HCT116 (cell line): ENCODE measurements around the gene KTN1. TPM values are rescaled to one million over a fixed set of nuclear protein-coding genes. Genes with fewer than 3 reads are reported as not detected.

ENCODE experiments used
- ATAC-seq: fragments of 200-7000 bp; cut with Tn5 transposase; 2 replicates; pipeline ENCODE4 v1.9.1; 2020; ENCODE audit warnings: mild to moderate bottlenecking, moderate library complexity
- BruUV-seq: library from RNA; stranded (reverse); fragments of 400-500 nt; replicated peaks from 2 replicates; lab custom pipeline; 2021; lab: Mats Ljungman, UMichigan
- CTCF ChIA-PET: fragments of 300-600 bp; sonication (Branson Sonifier 250); formaldehyde crosslinking; loops from one replicate; lab custom pipeline; 2021; ENCODE audit warnings: antibody characterized with exemption; lab: Charles Lee
- POLR2A ChIA-PET: fragments of 300-600, 350-600 bp; sonication (Branson Sonifier 250); formaldehyde crosslinking; loops from one replicate; lab custom pipeline; 2021; ENCODE audit warnings: antibody characterized with exemption; lab: Charles Lee
- RAD21 ChIA-PET, 2 experiments: fragments of 300-600 bp; sonication (Branson Sonifier 250); formaldehyde crosslinking; loops; one replicate each; lab custom pipeline; 2023; ENCODE audit warnings: low total read pairs in 2 of 2; ENCODE audit not compliant: uncharacterized antibody in 2 of 2, unreplicated experiment in 2 of 2, low non-redundant PET in 1 of 2; lab: Charles Lee
- DNase-seq: peaks from one replicate; pipeline ENCODE4 v3.0.0-alpha.2; 2010; ENCODE audit warnings: low read depth, low spot score
- H2AFZ ChIP-seq: fragments of 200-600 bp; shearing (Covaris generic), sonication (generic); 2 replicates; pipeline ENCODE4 v1.6.1; 2017; ENCODE audit warnings: low read depth, mixed run types, mixed read lengths, antibody characterized with exemption, low read length; ENCODE audit not compliant: poor library complexity, severe bottlenecking
- H3K27ac ChIP-seq: 2 replicates; pipeline ENCODE4 v1.5.1; 2012; ENCODE audit warnings: low read depth, low read length
- H3K27me3 ChIP-seq: fragments of 200-600 bp; sonication (generic); 2 replicates; pipeline ENCODE4 v1.6.1; 2016; ENCODE audit warnings: mixed run types, low read length, mixed read lengths; ENCODE audit not compliant: insufficient read depth
- H3K36me3 ChIP-seq, 2 experiments: fragments of 200-500 bp in 1 of 2; fragments of 200-600 bp in 1 of 2; sonication (Bioruptor generic) in 1 of 2; sonication (generic) in 1 of 2; 2 replicates each; pipeline versions ENCODE4 v1.5.1 to v1.6.1; 2014 to 2016; ENCODE audit warnings: low read length in 2 of 2, inconsistent platforms in 1 of 2, mixed read lengths in 1 of 2, mixed run types in 1 of 2; ENCODE audit not compliant: insufficient read depth in 2 of 2, control insufficient read depth in 1 of 2
- H3K4me1 ChIP-seq, 2 experiments: fragments of 200-600 bp in 1 of 2; sonication (generic) in 1 of 2; 2 replicates each; pipeline versions ENCODE4 v1.5.1 to v1.6.1; 2012 to 2017; ENCODE audit warnings: low read length in 2 of 2, inconsistent platforms in 1 of 2, mild to moderate bottlenecking in 1 of 2, mixed read lengths in 1 of 2, mixed run types in 1 of 2, moderate library complexity in 1 of 2; ENCODE audit not compliant: insufficient read depth in 2 of 2, control insufficient read depth in 1 of 2
- H3K4me2 ChIP-seq: fragments of 200-600 bp; sonication (generic); 2 replicates; pipeline ENCODE4 v1.6.1; 2017; ENCODE audit warnings: mixed run types, low read length, mixed read lengths
- H3K4me3 ChIP-seq, 2 experiments: fragments of 200-600 bp in 1 of 2; sonication (generic) in 1 of 2; replicated peaks in 1 of 2; 2 replicates each; pipeline ENCODE4 v1.5.1; 2011 to 2016; ENCODE audit warnings: low read length in 2 of 2, control low read depth in 1 of 2, low read depth in 1 of 2, mild to moderate bottlenecking in 1 of 2, mixed read lengths in 1 of 2, mixed run types in 1 of 2
- H3K79me2 ChIP-seq: fragments of 200-600 bp; sonication (generic); 2 replicates; pipeline ENCODE4 v1.6.1; 2017; ENCODE audit warnings: mild to moderate bottlenecking, mixed run types, low read length, moderate library complexity, mixed read lengths; ENCODE audit not compliant: insufficient read depth
- H3K9ac ChIP-seq: fragments of 200-600 bp; sonication (generic); 2 replicates; pipeline ENCODE4 v1.6.1; 2016; ENCODE audit warnings: low read length, mixed read lengths
- H3K9me2 ChIP-seq: fragments of 200-600 bp; sonication (generic), shearing (Covaris generic); 2 replicates; pipeline ENCODE4 v1.6.1; 2017; ENCODE audit warnings: mixed run types, mild to moderate bottlenecking, moderate library complexity; ENCODE audit not compliant: insufficient read depth
- H3K9me3 ChIP-seq, 2 experiments: fragments of 200-500 bp in 1 of 2; fragments of 200-600 bp in 1 of 2; sonication (Bioruptor generic) in 1 of 2; sonication (generic) in 1 of 2; 2 replicates each; pipeline ENCODE4 v1.6.1; 2014 to 2017; ENCODE audit warnings: low read length in 2 of 2, mixed read lengths in 2 of 2, inconsistent platforms in 1 of 2, low read depth in 1 of 2, mild to moderate bottlenecking in 1 of 2, mixed run types in 1 of 2, moderate library complexity in 1 of 2; ENCODE audit not compliant: control insufficient read depth in 1 of 2, insufficient read depth in 1 of 2
- H4K20me1 ChIP-seq: fragments of 200-600 bp; sonication (generic), shearing (Covaris generic); 2 replicates; pipeline ENCODE4 v1.6.1; 2017; ENCODE audit warnings: mixed run types, mild to moderate bottlenecking, moderate library complexity; ENCODE audit not compliant: insufficient read depth
- CBX3 ChIP-seq: IDR thresholded peaks from 2 replicates; pipeline ENCODE4 v1.6.1; 2012; ENCODE audit warnings: low read depth
- CTCF ChIP-seq, 3 experiments: fragments of 200-600 bp in 1 of 3; sonication (generic) in 1 of 3; IDR thresholded peaks in 2 of 3; conservative IDR thresholded peaks in 1 of 3; 2 replicates each; pipeline ENCODE4 v1.5.1; 2012 to 2017; ENCODE audit warnings: low read depth in 2 of 3, low read length in 2 of 3, antibody characterized with exemption in 1 of 3, borderline replicate concordance in 1 of 3, control low read depth in 1 of 3, mild to moderate bottlenecking in 1 of 3, mixed read lengths in 1 of 3, mixed run types in 1 of 3, moderate library complexity in 1 of 3; ENCODE audit not compliant: insufficient read depth in 1 of 3
- EGR1 ChIP-seq: IDR thresholded peaks from 2 replicates; pipeline ENCODE4 v1.6.1; 2012; ENCODE audit warnings: low read depth
- ELF1 ChIP-seq: IDR thresholded peaks from 2 replicates; pipeline ENCODE4 v1.6.1; 2012; ENCODE audit warnings: low read depth, borderline replicate concordance
- MAX ChIP-seq: IDR thresholded peaks from 2 replicates; pipeline ENCODE4 v1.6.1; 2012
- SIN3A ChIP-seq: IDR thresholded peaks from 2 replicates; pipeline ENCODE4 v1.6.1; 2012; ENCODE audit warnings: low read depth
- SP1 ChIP-seq: IDR thresholded peaks from 2 replicates; pipeline ENCODE4 v1.6.1; 2012; ENCODE audit warnings: low read depth
- ZBTB33 ChIP-seq: IDR thresholded peaks from 2 replicates; pipeline ENCODE4 v1.6.1; 2011; ENCODE audit warnings: mild to moderate bottlenecking, low read length, moderate library complexity; ENCODE audit not compliant: insufficient replicate concordance; ENCODE audit errors: extremely low read depth
- ZNF274 ChIP-seq: fragments of 200-500 bp; sonication (Bioruptor generic); IDR thresholded peaks from 2 replicates; pipeline ENCODE4 v1.6.1; 2014; ENCODE audit warnings: mild to moderate bottlenecking, low read depth, low read length, inconsistent platforms
- intact Hi-C: fragments of 100-400 bp; cut with micrococcal nuclease; formaldehyde crosslinking; loops from 2 replicates; pipeline ENCODE4 v1.10.0; 2022
- total RNA-seq: library from RNA; stranded (reverse); gene quantifications from one replicate; pipeline ENCODE4 v1.2.1, GENCODE V29; 2021; ENCODE audit not compliant: unreplicated experiment

Gene KTN1
- total RNA-seq, 1 experiment from 2014 or later, result 105 TPM

- Histone ChIP-seq H3K4me2 (no peak overlapping the region), H3K9me3 (0 out of 4 replicates have a peak, but pooled peaks cover 0 to 6% of the 10 kb centered on the region in 2 experiments), H4K20me1 (no peaks in the 10 kb centered on the region), H3K4me1 (peaks cover 3 to 18% of the 10 kb centered on the region in 2 experiments; a peak in 3 of 4 replicates), H3K79me2 (no peaks in the 10 kb centered on the region), H3K27me3 (no peaks in the 10 kb centered on the region), H3K9ac (no peak overlapping the region), H3K36me3 (no peaks in the 10 kb centered on the region), H3K4me3 (no peak overlapping the region), H3K27ac (no peak overlapping the region), H3K9me2 (no peaks in the 10 kb centered on the region), H2AFZ (no peak overlapping the region)
- POLR2A ChIA-PET, result no interaction called here
- no peak for TF ChIP-seq CTCF (IDR thresholded peaks at IDR 0.05 in 2 of 3, conservative IDR thresholded peaks at IDR 0.05 in 1 of 3; ENCODE audit: borderline replicate concordance in 1 of 3, insufficient read depth in 1 of 3, low read depth in 2 of 3, low read length in 2 of 3)
- no peak for TF ChIP-seq ZNF274
- no peak for TF ChIP-seq ELF1
- no peak for TF ChIP-seq SIN3A
- no peak for TF ChIP-seq EGR1
- TF ChIP-seq MAX, result no peak
- RAD21 ChIA-PET, result no interaction called here
- CTCF ChIA-PET, result no interaction called here
- no peak for ATAC-seq
- intact Hi-C loops, result no loop called here
- no TSS peak for BruUV-seq
- DNase-seq, result no peak
These were observed 43.8 kb upstream of the KTN1 start for GRCh38 chr14:55536204-55536708.

GRCh38 chr14:55537782-55538181 lies 42.2 kb upstream of the KTN1 start:
- Histone ChIP-seq H3K9me3 (0 out of 4 replicates have a peak, but pooled peaks cover 0 to 6% of the 10 kb centered on the region in 2 experiments), H3K9me2 (no peaks in the 10 kb centered on the region), H3K4me1 (peaks cover 7 to 23% of the 10 kb centered on the region in 2 experiments), H3K27ac (no peak overlapping the region), H3K27me3 (no peaks in the 10 kb centered on the region), H3K4me2 (no peak overlapping the region), H3K9ac (no peak overlapping the region), H3K4me3 (no peak overlapping the region), H2AFZ (no peak overlapping the region), H3K79me2 (no peaks in the 10 kb centered on the region), H4K20me1 (no peaks in the 10 kb centered on the region), H3K36me3 (no peaks in the 10 kb centered on the region)
- intact Hi-C loops, result no loop called here
- ChIA-PET CTCF (no interaction called here), POLR2A (no interaction called here), RAD21 (no interaction called here)
- no TSS peak for BruUV-seq
- TF ChIP-seq SP1 (no peak), ZBTB33 (no peak), CBX3 (no peak)
- TF ChIP-seq, all 23 proteins: peak for 0
- DNase-seq, result no peak
- no peak for ATAC-seq
